ENCODE measurements around the gene USP48.
"Not testable (repeated sequence)": the region's sequence is repeated elsewhere in the genome, so short reads cannot be mapped to it uniquely, and the experiment has no call there.

USP48 gene

DNA sequence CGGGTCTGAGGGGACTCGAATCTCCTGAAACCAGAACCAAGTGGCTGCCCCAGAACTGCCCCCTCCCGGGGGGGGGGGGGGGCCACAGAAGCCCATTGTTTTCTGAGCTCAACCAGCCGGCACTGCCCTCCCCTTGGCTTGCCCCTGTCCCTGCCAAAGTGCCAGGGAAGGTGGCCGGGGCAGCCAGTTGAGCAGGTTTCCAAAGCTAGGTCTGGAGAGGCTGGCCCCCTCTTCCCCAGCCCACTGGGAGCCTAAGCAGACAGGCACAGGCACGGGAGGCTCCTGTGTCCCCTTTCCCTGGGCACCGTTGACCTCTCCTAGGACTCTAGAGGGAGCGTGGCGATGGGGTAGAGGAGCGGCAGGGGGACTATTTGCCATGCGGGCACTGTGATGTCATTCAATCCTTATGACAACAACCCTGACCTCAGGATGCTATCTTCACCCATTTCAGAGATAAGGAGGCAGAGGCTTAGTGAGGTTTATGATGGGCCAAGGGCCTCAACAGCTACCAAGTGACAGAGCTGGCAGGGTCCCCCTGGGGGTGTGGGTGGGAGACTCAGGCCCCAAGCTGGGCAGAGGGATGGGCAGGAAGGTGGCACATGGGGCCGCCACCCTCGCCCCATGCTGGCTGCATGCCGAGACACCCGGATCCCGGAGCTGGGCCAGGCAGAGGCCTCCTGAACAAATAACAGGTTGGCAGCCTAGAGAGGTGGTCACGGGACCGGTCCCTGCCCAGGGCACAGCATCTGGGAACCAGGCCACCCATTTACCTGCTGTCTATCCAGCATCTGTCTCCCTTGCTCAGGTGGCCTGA is 148.8 kb downstream of the USP48 start:
- DNase-seq: no peak

DNA sequence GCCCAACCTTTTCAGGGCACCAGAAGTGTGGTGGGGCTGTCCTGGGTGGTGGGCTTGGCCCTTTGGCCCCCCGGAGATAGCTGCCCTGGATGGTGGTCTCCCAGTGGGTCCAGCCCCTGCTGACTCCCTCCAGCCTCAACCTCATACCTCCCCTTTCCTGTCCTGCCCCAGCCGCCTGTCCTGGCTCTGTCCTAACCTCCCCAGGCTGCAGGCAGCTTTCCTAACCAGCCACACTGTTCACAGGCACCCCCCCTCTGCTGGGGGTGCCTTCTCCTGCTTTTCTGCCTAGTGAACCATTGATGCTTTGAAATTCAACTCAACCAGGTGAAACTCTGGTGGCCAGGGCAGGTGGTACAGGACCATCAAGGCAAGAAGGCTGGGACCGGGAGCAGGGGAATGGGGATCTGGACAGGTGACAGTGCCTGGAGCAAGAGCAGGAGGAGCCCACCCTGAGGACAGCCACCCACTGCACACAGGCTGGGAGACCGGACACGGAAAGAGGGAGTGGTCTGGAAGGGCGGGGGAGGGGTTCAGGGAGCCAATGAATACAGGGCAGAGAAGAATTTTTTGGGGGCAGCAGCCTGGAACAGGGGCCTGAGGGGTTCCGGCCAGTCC is 149.7 kb downstream of the USP48 start:
- DNase-seq: no peak

DNA sequence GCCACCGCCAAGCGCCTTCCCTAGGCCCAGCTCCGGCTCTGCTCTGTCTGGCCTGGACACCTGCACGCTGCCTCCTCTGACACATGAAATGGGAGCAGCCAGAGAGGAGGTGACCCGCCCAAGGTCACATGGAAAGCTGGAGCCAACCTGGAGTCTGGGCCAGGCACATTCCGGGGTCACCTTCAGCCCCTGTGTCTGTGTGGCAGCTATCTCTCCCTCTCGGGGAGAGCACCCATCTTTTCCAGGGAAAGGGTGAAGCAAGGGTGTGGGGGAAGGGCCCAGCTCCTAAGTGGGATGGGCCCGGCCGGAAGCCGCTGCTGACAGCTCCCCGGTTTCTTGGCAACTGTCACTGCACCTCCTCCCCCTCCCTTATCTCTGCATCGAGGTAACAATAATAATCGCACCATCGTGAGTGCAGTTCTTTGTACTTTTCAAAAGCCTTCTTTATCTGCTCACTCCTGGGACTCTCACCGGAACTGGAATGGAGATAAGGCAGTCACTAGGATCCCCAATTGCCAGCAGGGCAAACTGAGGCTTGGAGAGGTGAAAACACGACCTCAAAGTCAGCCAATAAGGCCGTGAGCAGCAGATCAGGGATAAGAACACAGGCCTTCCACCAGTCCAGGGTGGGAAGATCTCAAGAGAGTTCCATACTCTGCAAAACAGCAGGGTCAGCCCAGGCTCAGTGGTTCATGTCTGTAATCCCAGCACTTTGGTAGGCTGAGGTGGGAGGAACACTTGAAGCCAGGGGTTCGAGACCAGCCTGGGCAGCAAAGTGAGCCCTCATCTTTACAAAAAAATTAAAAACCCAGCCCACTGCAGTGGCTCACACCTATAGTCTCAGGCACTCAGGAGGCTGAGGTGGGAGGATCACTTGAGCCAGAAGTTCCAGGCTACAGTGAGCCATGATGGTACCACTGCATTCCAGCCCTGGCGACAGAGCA is 150.7 kb downstream of the USP48 start:
- no peak for DNase-seq

DNA sequence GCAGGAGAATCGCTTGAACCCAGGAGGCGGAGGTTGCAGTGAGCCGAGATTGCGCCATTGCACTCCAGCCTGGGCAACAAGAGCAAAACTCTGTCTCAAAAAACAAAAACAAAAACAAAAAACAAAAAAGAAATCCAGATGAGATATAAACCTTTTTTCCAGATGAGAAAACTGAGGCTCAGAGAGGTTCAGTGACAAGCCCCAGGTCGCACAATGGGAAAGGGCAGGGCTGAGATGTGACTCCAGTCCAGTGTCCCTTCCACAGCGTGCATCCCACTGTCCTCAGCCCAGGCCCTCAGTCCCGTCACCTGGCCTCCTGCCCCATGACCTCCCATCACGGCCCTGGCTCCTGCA is 151.4 kb downstream of the USP48 start:
- DNase-seq: not testable (repeated sequence)

DNA sequence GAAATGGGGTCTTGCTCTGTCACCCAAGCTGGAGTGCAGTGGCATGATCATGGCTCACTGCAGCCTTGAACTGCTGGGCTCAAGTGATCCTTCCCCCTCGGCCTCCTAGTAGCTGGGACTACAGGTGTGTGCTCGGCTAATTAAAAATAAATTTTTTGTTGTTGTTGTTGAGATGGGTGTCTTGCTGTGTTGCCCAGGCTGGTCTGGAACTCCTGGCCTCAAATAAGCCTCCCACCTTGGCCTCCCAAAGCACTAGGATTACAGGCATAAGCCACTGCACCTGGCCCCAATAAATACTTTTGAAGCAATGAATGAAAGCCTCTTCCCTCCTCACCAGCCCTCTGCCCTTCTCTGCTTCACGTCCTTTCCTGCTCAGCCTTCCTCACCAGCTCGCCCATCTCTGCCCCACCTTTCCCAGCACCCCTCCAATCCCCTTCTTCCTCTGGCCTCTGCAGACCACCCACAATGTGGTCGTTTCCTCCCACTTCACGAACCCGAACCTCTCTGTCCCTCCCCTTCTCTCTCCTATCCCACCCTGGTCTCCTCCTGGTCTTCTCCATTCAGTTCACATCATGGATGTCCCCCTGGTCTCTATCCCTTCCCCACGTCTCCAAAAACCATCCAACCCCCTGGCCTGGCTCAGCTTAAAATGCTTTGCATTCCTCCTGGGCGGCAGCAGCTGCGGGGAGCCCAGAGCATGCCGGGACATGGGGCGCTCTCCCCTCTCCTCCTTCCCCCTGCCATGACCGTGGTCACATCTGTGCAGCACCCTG is 152.2 kb downstream of the USP48 start:
- no peak for DNase-seq

DNA sequence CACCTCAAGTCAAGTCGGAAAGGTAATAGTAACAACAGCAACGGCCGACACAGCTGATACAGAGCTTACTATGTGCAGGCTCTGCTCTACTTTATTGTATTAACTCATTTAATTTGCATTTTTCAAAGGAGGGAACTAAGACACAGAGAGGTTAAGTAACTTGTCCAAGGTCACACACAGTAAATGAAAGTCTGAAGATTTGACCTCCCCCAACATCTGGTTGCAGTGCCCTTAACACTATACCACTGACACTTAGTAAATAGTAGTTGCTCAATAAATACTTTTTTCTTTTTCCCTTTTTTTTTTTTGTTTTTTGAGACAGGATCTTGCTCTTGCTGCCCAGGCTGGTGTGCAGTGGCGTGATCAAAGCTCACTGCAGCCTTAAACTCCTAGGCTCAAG is 153.0 kb downstream of the USP48 start:
- DNase-seq: no peak

DNA sequence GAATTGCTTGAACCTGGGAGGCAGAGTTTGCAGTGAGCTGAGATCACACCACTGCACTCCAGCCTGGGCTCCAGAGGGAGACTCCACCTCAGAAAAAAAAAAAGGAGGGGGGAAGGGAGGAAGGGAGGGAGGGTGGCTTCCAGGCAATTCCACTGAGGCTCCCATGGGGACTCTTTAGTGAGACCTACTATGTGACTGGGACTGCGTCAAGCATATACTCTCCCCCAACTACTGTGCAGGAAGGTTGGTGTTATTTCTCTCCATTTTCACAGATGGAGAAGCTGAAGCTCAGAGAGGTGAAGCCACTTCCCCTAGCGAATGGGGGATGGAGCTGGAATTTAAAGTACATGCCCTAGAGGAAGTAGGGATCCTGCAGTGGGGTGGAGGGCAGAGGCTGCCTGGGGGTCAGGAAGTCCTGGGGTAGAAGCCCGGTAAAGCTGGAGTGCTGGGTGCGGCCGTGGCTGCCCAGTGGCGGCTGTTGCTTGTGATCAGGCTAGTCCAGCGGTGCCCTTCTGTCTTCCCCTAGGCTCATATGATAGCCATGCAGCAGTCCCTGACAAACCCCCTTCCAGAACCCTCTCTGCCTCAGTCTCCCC is 154.1 kb downstream of the USP48 start:
- no peak for DNase-seq
